NT2/D1 (cell line): ENCODE data around the gene HMGCL.

Experiments used
- YY1 ChIP-seq: IDR thresholded peaks from 2 replicates; pipeline ENCODE4 v1.6.1; 2011; ENCODE audit not compliant: insufficient read length, insufficient read depth
- ZNF274 ChIP-seq: IDR thresholded peaks from 2 replicates; pipeline ENCODE4 v1.6.1; 2011; ENCODE audit warnings: mild to moderate bottlenecking, low read depth, low read length

- TF ChIP-seq ZNF274: no peak
- no peak for TF ChIP-seq YY1
These were observed 45.3 kb downstream of the HMGCL start for GRCh38 chr1:23779826-23780371.
